Keratinocyte (primary cell): Measurements from ENCODE around the gene C1orf74. TPM values are rescaled to one million over a fixed set of nuclear protein-coding genes. Genes with fewer than 3 reads are reported as not detected.

Experiments used
- DNase-seq: peaks from one replicate; pipeline ENCODE4 v3.0.0-alpha.2; 2011; ENCODE audit warnings: low read depth, missing footprints, low spot score
- FAIRE-seq: peaks from 2 replicates; lab custom pipeline; 2011; peaks lifted over from hg19 to GRCh38; lab: Jason Lieb, UNC
- H2AFZ ChIP-seq: 2 replicates; pipeline ENCODE4 v1.6.0; 2012; ENCODE audit warnings: low read length, control low read depth, inconsistent platforms; ENCODE audit not compliant: control insufficient read depth
- H3K27ac ChIP-seq: 2 replicates; pipeline ENCODE4 v1.5.1; 2011; ENCODE audit warnings: low read length; ENCODE audit not compliant: control insufficient read depth, insufficient read depth
- H3K27me3 ChIP-seq: 3 replicates; pipeline ENCODE4 v1.6.0; 2011; ENCODE audit warnings: low read length; ENCODE audit not compliant: control insufficient read depth, insufficient read depth; ENCODE audit errors: extremely low read depth
- H3K36me3 ChIP-seq, 2 experiments: 2 replicates in 1 of 2; 3 replicates in 1 of 2; pipeline ENCODE4 v1.5.1; 2011; ENCODE audit warnings: low read length in 2 of 2, mild to moderate bottlenecking in 1 of 2; ENCODE audit not compliant: control insufficient read depth in 2 of 2, insufficient read depth in 2 of 2; ENCODE audit errors: extremely low read depth in 1 of 2
- H3K4me1 ChIP-seq: 3 replicates; pipeline ENCODE4 v1.5.1; 2011; ENCODE audit warnings: low read length; ENCODE audit not compliant: control insufficient read depth, insufficient read depth; ENCODE audit errors: extremely low read depth
- H3K4me2 ChIP-seq: 3 replicates; pipeline ENCODE4 v1.6.0; 2011; ENCODE audit warnings: low read depth, low read length; ENCODE audit not compliant: control insufficient read depth, insufficient read depth; ENCODE audit errors: extremely low read depth
- H3K4me3 ChIP-seq, 3 experiments: fragments of 200-600 bp in 1 of 3; sonication (generic) in 1 of 3; 2 replicates in 2 of 3; 3 replicates in 1 of 3; pipeline ENCODE4 v1.5.1; 2011 to 2016; ENCODE audit warnings: low read length in 3 of 3, mild to moderate bottlenecking in 3 of 3, control low read depth in 2 of 3, inconsistent platforms in 1 of 3, low read depth in 1 of 3, mixed read lengths in 1 of 3, mixed run types in 1 of 3, moderate library complexity in 1 of 3; ENCODE audit not compliant: control insufficient read depth in 2 of 3, insufficient read depth in 2 of 3; ENCODE audit errors: extremely low read depth in 1 of 3
- H3K79me2 ChIP-seq: 2 replicates; pipeline ENCODE4 v1.6.0; 2012; ENCODE audit warnings: low read length; ENCODE audit not compliant: control insufficient read depth, insufficient read depth
- H3K9ac ChIP-seq: 3 replicates; pipeline ENCODE4 v1.6.0; 2011; ENCODE audit warnings: low read length; ENCODE audit not compliant: control insufficient read depth, insufficient read depth; ENCODE audit errors: extremely low read depth
- H3K9me1 ChIP-seq: 3 replicates; pipeline ENCODE4 v1.6.0; 2011; ENCODE audit warnings: low read length; ENCODE audit not compliant: control insufficient read depth, insufficient read depth; ENCODE audit errors: extremely low read depth
- H3K9me3 ChIP-seq: 2 replicates; pipeline ENCODE4 v1.5.1; 2012; ENCODE audit warnings: low read depth, low read length; ENCODE audit not compliant: control insufficient read depth
- H4K20me1 ChIP-seq: 3 replicates; pipeline ENCODE4 v1.6.0; 2011; ENCODE audit warnings: low read length; ENCODE audit not compliant: control insufficient read depth, insufficient read depth; ENCODE audit errors: extremely low read depth
- CTCF ChIP-seq, 3 experiments: IDR thresholded peaks in 1 of 3; conservative IDR thresholded peaks in 1 of 3; optimal IDR thresholded peaks in 1 of 3; 2 replicates in 2 of 3; 3 replicates in 1 of 3; pipeline versions ENCODE3 to v1.5.1; 2011; ENCODE audit warnings: low read length in 3 of 3, mild to moderate bottlenecking in 3 of 3, moderate library complexity in 2 of 3, control low read depth in 1 of 3, inconsistent platforms in 1 of 3; ENCODE audit not compliant: insufficient read depth in 2 of 3; ENCODE audit errors: extremely low read depth in 1 of 3
- EZH2 ChIP-seq: IDR thresholded peaks from one replicate; pipeline ENCODE4 v1.6.1; 2012; ENCODE audit warnings: inconsistent platforms, mild to moderate bottlenecking, low read length, moderate library complexity
- dilution Hi-C: fragments of 300-500 bp; cut with MboI; formaldehyde crosslinking; loops from one replicate; pipeline ENCODE4 v1.7.0; 2020; ENCODE audit warnings: low sequenced_read_pairs; ENCODE audit not compliant: extremely low pct_ligation_motif_present
- polyA plus RNA-seq, 5 experiments: library from polyadenylated mRNA; depleted of rRNA in 3 of 5; stranded (reverse) in 3 of 5; stranded (forward) in 1 of 5; unstranded in 1 of 5; fragments of >200 nt; gene quantifications; 1 replicate in 1 of 5; 2 replicates in 3 of 5; 3 replicates in 1 of 5; pipeline versions ENCODE4 v1.2.1 to v1.2.3, GENCODE V29; 2011 to 2012; ENCODE audit warnings: missing spikeins in 2 of 5, low read depth in 1 of 5, low replicate concordance in 1 of 5

The C1orf74 gene
- polyA plus RNA-seq, 1 donor (not counting 4 experiments of a cell fraction or from before 2014, with no cell fraction given): 58.1 TPM

GRCh38 chr1:209775678-209776077 lies 8.7 kb downstream of the C1orf74 start:
- no peak overlapping the region for H3K9ac ChIP-seq
- peaks cover 2% of the 10 kb centered on the region for H3K9me1 ChIP-seq
- H3K27me3 ChIP-seq: no peaks in the 10 kb centered on the region
- H3K4me1 ChIP-seq: no peaks in the 10 kb centered on the region
- TF ChIP-seq CTCF (optimal IDR thresholded peaks at IDR 0.05 in 1 of 3, IDR thresholded peaks at IDR 0.05 in 1 of 3, conservative IDR thresholded peaks at IDR 0.05 in 1 of 3; ENCODE audit: extremely low read depth in 1 of 3, insufficient read depth in 2 of 3, low read length in 3 of 3) (no peak), EZH2 (no peak)
- H3K9me3 ChIP-seq: no peaks in the 10 kb centered on the region
- H4K20me1 ChIP-seq: no peaks in the 10 kb centered on the region
- H3K4me2 ChIP-seq: no peak overlapping the region
- H3K36me3 ChIP-seq: peaks cover 0 to 3% of the 10 kb centered on the region in 2 experiments
- FAIRE-seq (no peak), DNase-seq (no peak)
- no peak overlapping the region for H2AFZ ChIP-seq
- dilution Hi-C loops: no loop called here
- H3K27ac ChIP-seq: no peak overlapping the region
- no peak overlapping the region for H3K4me3 ChIP-seq
- H3K79me2 ChIP-seq: no peaks in the 10 kb centered on the region

- H3K4me3 ChIP-seq: no peak overlapping the region
- dilution Hi-C loops: no loop called here
- H3K9me3 ChIP-seq: no peaks in the 10 kb centered on the region
Measured at GRCh38 chr1:209774592-209774991, 9.8 kb downstream of the C1orf74 start.

More at GRCh38 chr1:209774592-209774991, 9.8 kb downstream of the C1orf74 start:
- H3K27me3 ChIP-seq: no peaks in the 10 kb centered on the region
- H3K9ac ChIP-seq: no peak overlapping the region
- DNase-seq: no peak
- no peak overlapping the region for H3K27ac ChIP-seq
- H3K4me2 ChIP-seq: no peak overlapping the region
- TF ChIP-seq EZH2: no peak
- TF ChIP-seq CTCF (optimal IDR thresholded peaks at IDR 0.05 in 1 of 3, IDR thresholded peaks at IDR 0.05 in 1 of 3, conservative IDR thresholded peaks at IDR 0.05 in 1 of 3; ENCODE audit: extremely low read depth in 1 of 3, insufficient read depth in 2 of 3, low read length in 3 of 3): no peak
- no peaks in the 10 kb centered on the region for H3K79me2 ChIP-seq
- peaks cover 7% of the 10 kb centered on the region for H3K4me1 ChIP-seq
- no peak for FAIRE-seq
- no peak overlapping the region for H2AFZ ChIP-seq
- peaks cover 0 to 2% of the 10 kb centered on the region in 2 experiments for H3K36me3 ChIP-seq
- H3K9me1 ChIP-seq: no peaks in the 10 kb centered on the region
- no peaks in the 10 kb centered on the region for H4K20me1 ChIP-seq
